H1 (cell line): ENCODE measurements around the gene ZNF804B. TPM values are rescaled to one million over a fixed set of nuclear protein-coding genes. Genes with fewer than 3 reads are reported as not detected.

Experiments
- CHD1 ChIP-seq: IDR thresholded peaks from 2 replicates; pipeline ENCODE4 v1.6.1; 2012; ENCODE audit warnings: low read depth, low read length, improper control_type of control experiment
- polyA plus RNA-seq, 7 experiments: library from polyadenylated mRNA; depleted of rRNA in 3 of 7; stranded (reverse) in 5 of 7; unstranded in 2 of 7; fragments of >200 nt in 5 of 7; fragments of 200-250 nt in 2 of 7; gene quantifications; 1 replicate in 5 of 7; 2 replicates in 1 of 7; 4 replicates in 1 of 7; pipeline versions ENCODE4 v1.2.1 to v1.2.3, GENCODE V29; 2011 to 2013; ENCODE audit warnings: missing spikeins in 2 of 7, mixed read lengths in 2 of 7
- total RNA-seq: library from RNA; stranded (reverse); fragmentation: NEBNext Ultra II Directional; extraction: Animal tissue kit (Norgen Biotek cat#: 25700); gene quantifications from 2 replicates; pipeline ENCODE4 v1.2.1, GENCODE V29; 2021
- TF ChIP-seq, protein P1 (sequence below): fragments of 300-600 bp; sonication (generic); IDR thresholded peaks from 2 replicates; pipeline ENCODE4 v1.7.1; 2012; ENCODE audit warnings: low read length, moderate library complexity, mild to moderate bottlenecking, inconsistent platforms; ENCODE audit not compliant: insufficient replicate concordance

Gene ZNF804B
- total and polyA plus RNA-seq, 2 of the 8 experiments (the other 6 are each of a cell fraction or from before 2014, with no cell fraction given): not detected

GRCh38 chr7:88826222-88826621 is 66.7 kb downstream of the ZNF804B start (continued):
- TF ChIP-seq, protein P1, sequence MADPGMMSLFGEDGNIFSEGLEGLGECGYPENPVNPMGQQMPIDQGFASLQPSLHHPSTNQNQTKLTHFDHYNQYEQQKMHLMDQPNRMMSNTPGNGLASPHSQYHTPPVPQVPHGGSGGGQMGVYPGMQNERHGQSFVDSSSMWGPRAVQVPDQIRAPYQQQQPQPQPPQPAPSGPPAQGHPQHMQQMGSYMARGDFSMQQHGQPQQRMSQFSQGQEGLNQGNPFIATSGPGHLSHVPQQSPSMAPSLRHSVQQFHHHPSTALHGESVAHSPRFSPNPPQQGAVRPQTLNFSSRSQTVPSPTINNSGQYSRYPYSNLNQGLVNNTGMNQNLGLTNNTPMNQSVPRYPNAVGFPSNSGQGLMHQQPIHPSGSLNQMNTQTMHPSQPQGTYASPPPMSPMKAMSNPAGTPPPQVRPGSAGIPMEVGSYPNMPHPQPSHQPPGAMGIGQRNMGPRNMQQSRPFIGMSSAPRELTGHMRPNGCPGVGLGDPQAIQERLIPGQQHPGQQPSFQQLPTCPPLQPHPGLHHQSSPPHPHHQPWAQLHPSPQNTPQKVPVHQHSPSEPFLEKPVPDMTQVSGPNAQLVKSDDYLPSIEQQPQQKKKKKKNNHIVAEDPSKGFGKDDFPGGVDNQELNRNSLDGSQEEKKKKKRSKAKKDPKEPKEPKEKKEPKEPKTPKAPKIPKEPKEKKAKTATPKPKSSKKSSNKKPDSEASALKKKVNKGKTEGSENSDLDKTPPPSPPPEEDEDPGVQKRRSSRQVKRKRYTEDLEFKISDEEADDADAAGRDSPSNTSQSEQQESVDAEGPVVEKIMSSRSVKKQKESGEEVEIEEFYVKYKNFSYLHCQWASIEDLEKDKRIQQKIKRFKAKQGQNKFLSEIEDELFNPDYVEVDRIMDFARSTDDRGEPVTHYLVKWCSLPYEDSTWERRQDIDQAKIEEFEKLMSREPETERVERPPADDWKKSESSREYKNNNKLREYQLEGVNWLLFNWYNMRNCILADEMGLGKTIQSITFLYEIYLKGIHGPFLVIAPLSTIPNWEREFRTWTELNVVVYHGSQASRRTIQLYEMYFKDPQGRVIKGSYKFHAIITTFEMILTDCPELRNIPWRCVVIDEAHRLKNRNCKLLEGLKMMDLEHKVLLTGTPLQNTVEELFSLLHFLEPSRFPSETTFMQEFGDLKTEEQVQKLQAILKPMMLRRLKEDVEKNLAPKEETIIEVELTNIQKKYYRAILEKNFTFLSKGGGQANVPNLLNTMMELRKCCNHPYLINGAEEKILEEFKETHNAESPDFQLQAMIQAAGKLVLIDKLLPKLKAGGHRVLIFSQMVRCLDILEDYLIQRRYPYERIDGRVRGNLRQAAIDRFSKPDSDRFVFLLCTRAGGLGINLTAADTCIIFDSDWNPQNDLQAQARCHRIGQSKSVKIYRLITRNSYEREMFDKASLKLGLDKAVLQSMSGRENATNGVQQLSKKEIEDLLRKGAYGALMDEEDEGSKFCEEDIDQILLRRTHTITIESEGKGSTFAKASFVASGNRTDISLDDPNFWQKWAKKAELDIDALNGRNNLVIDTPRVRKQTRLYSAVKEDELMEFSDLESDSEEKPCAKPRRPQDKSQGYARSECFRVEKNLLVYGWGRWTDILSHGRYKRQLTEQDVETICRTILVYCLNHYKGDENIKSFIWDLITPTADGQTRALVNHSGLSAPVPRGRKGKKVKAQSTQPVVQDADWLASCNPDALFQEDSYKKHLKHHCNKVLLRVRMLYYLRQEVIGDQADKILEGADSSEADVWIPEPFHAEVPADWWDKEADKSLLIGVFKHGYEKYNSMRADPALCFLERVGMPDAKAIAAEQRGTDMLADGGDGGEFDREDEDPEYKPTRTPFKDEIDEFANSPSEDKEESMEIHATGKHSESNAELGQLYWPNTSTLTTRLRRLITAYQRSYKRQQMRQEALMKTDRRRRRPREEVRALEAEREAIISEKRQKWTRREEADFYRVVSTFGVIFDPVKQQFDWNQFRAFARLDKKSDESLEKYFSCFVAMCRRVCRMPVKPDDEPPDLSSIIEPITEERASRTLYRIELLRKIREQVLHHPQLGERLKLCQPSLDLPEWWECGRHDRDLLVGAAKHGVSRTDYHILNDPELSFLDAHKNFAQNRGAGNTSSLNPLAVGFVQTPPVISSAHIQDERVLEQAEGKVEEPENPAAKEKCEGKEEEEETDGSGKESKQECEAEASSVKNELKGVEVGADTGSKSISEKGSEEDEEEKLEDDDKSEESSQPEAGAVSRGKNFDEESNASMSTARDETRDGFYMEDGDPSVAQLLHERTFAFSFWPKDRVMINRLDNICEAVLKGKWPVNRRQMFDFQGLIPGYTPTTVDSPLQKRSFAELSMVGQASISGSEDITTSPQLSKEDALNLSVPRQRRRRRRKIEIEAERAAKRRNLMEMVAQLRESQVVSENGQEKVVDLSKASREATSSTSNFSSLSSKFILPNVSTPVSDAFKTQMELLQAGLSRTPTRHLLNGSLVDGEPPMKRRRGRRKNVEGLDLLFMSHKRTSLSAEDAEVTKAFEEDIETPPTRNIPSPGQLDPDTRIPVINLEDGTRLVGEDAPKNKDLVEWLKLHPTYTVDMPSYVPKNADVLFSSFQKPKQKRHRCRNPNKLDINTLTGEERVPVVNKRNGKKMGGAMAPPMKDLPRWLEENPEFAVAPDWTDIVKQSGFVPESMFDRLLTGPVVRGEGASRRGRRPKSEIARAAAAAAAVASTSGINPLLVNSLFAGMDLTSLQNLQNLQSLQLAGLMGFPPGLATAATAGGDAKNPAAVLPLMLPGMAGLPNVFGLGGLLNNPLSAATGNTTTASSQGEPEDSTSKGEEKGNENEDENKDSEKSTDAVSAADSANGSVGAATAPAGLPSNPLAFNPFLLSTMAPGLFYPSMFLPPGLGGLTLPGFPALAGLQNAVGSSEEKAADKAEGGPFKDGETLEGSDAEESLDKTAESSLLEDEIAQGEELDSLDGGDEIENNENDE: no peak
- TF ChIP-seq CHD1: no peak
